ENCODE measurements around the gene RNASE13.
"Not testable (repeated sequence)": the region's sequence is repeated elsewhere in the genome, so short reads cannot be mapped to it uniquely, and the experiment has no call there.

The RNASE13 gene

GRCh38 chr14:21023817-21024584 lies 10.6 kb downstream of the RNASE13 start:
- DNase-seq (ENCODE audit: extremely low read depth in 1 of 2, low read depth in 1 of 2): no peak

GRCh38 chr14:21023174-21023573 lies 11.4 kb downstream of the RNASE13 start:
- no peak for DNase-seq (ENCODE audit: extremely low read depth in 1 of 2, low read depth in 1 of 2)

GRCh38 chr14:21022686-21023085 lies 11.9 kb downstream of the RNASE13 start:
- no peak for DNase-seq (ENCODE audit: extremely low read depth in 1 of 2, low read depth in 1 of 2)

- DNase-seq (ENCODE audit: extremely low read depth in 1 of 2, low read depth in 1 of 2): no peak
Observed at GRCh38 chr14:21020977-21021545, 13.5 kb downstream of the RNASE13 start.

GRCh38 chr14:21019366-21019765 lies 15.2 kb downstream of the RNASE13 start:
- no peak for DNase-seq (ENCODE audit: extremely low read depth in 1 of 2, low read depth in 1 of 2)

GRCh38 chr14:21018781-21019180 lies 15.8 kb downstream of the RNASE13 start:
- DNase-seq (ENCODE audit: extremely low read depth in 1 of 2, low read depth in 1 of 2): no peak

- DNase-seq (ENCODE audit: extremely low read depth in 1 of 2, low read depth in 1 of 2): no peak
Observed at GRCh38 chr14:21018286-21018685, 16.3 kb downstream of the RNASE13 start.

GRCh38 chr14:21017528-21018245 lies 16.9 kb downstream of the RNASE13 start:
- DNase-seq (ENCODE audit: extremely low read depth in 1 of 2, low read depth in 1 of 2): no peak

- DNase-seq (ENCODE audit: extremely low read depth in 1 of 2, low read depth in 1 of 2): no peak
Observed at GRCh38 chr14:21016413-21017190, 18.0 kb downstream of the RNASE13 start.

GRCh38 chr14:21015312-21015711 lies 19.3 kb downstream of the RNASE13 start:
- no peak for DNase-seq (ENCODE audit: extremely low read depth in 1 of 2, low read depth in 1 of 2)

- peak; percentile 51 to 76 for DNase-seq (ENCODE audit: extremely low read depth in 1 of 2, low read depth in 1 of 2)
Observed at GRCh38 chr14:21014761-21015190, 19.8 kb downstream of the RNASE13 start.

- DNase-seq (ENCODE audit: extremely low read depth in 1 of 2, low read depth in 1 of 2): no peak
Observed at GRCh38 chr14:21011136-21011535, 23.5 kb downstream of the RNASE13 start.

- not testable (repeated sequence) for DNase-seq (ENCODE audit: extremely low read depth in 1 of 2, low read depth in 1 of 2)
Observed at GRCh38 chr14:21009721-21010120, 24.9 kb downstream of the RNASE13 start.

- DNase-seq (ENCODE audit: extremely low read depth in 1 of 2, low read depth in 1 of 2): no peak
Observed at GRCh38 chr14:21003788-21004346, 30.7 kb downstream of the RNASE13 start.

GRCh38 chr14:21001218-21001617 lies 33.4 kb downstream of the RNASE13 start:
- no peak for DNase-seq (ENCODE audit: extremely low read depth in 1 of 2, low read depth in 1 of 2)

- DNase-seq (ENCODE audit: extremely low read depth in 1 of 2, low read depth in 1 of 2): no peak
Observed at GRCh38 chr14:20999591-20999990, 35.0 kb downstream of the RNASE13 start.

GRCh38 chr14:20998674-20999366 lies 35.8 kb downstream of the RNASE13 start, which contains the start of gene SLC39A2:
SLC39A2 (plus strand) TSS chr14:20999293; CDS start chr14:20999447, 154 bp downstream.
- DNase-seq (ENCODE audit: extremely low read depth in 1 of 2, low read depth in 1 of 2): no peak

- DNase-seq (ENCODE audit: extremely low read depth in 1 of 2, low read depth in 1 of 2): no peak
Observed at GRCh38 chr14:20998139-20998538, 36.5 kb downstream of the RNASE13 start.

- DNase-seq (ENCODE audit: extremely low read depth in 1 of 2, low read depth in 1 of 2): no peak
Observed at GRCh38 chr14:20997564-20997963, 37.0 kb downstream of the RNASE13 start.

GRCh38 chr14:20997115-20997514 lies 37.5 kb downstream of the RNASE13 start:
- no peak for DNase-seq (ENCODE audit: extremely low read depth in 1 of 2, low read depth in 1 of 2)

All from activated CD8-positive, alpha-beta memory T cell treated with anti-CD3 and anti-CD28 coated beads for 1 hour (primary cell).